HUES6 (cell line): ENCODE data around the gene THBS3.

ENCODE experiments used
- H3K27ac ChIP-seq: 2 replicates; pipeline ENCODE4 v1.7.0; 2013; ENCODE audit warnings: low read depth, mild to moderate bottlenecking, low read length, inconsistent platforms
- H3K27me3 ChIP-seq: 2 replicates; pipeline ENCODE4 v1.6.1; 2013; ENCODE audit warnings: low read length; ENCODE audit not compliant: control insufficient read depth, insufficient read depth
- H3K36me3 ChIP-seq: 2 replicates; pipeline ENCODE4 v1.6.1; 2013; ENCODE audit warnings: low read length; ENCODE audit not compliant: control insufficient read depth, insufficient read depth
- H3K4me1 ChIP-seq: 2 replicates; pipeline ENCODE4 v1.6.1; 2013; ENCODE audit warnings: low read length; ENCODE audit not compliant: control insufficient read depth, insufficient read depth
- H3K4me3 ChIP-seq: 2 replicates; pipeline ENCODE4 v1.5.1; 2013; ENCODE audit warnings: low read depth, low read length
- H3K9ac ChIP-seq: one replicate; pipeline ENCODE4 v1.6.1; 2013; ENCODE audit warnings: mild to moderate bottlenecking, low read length
- H3K9me3 ChIP-seq: 2 replicates; pipeline ENCODE4 v1.6.1; 2013; ENCODE audit warnings: low read depth, low read length; ENCODE audit not compliant: control insufficient read depth, insufficient read depth

The THBS3 gene

GRCh38 chr1:155207806-155208540 lies at the start of gene THBS3:
TSS of gene THBS3 (minus strand) at chr1:155207897. CDS start at chr1:155207876, 21 bp downstream.
- H3K9me3 ChIP-seq, result no peaks in the 10 kb centered on the region
- peak within 1 kb of the TSS; percentile 98 for H3K27ac ChIP-seq
- H3K9ac ChIP-seq, result peak within 1 kb of the TSS; percentile 91
- H3K4me3 ChIP-seq, result peak within 1 kb of the TSS; percentile 85
- peaks cover 25% of the 10 kb centered on the region for H3K36me3 ChIP-seq
- peaks cover 15% of the 10 kb centered on the region for H3K4me1 ChIP-seq
- no peaks in the 10 kb centered on the region for H3K27me3 ChIP-seq

GRCh38 chr1:155256058-155256852 lies 48.6 kb upstream of the THBS3 start:
- no peaks in the 10 kb centered on the region for H3K9me3 ChIP-seq
- peaks cover 25% of the 10 kb centered on the region for H3K36me3 ChIP-seq
- no peaks in the 10 kb centered on the region for H3K27me3 ChIP-seq
- peaks cover 23% of the 10 kb centered on the region for H3K4me1 ChIP-seq
- no peak overlapping the region for H3K27ac ChIP-seq
- peak overlapping the region; percentile 84 for H3K4me3 ChIP-seq
- no peak overlapping the region for H3K9ac ChIP-seq

- Histone ChIP-seq H3K27ac (no peak within 1 kb of the TSS; the same call in 1 of the 2 replicates), H3K27me3 (no peaks in the 10 kb centered on the region), H3K9me3 (no peaks in the 10 kb centered on the region), H3K4me1 (peaks cover 23% of the 10 kb centered on the region), H3K4me3 (peak within 1 kb of the TSS; percentile 84), H3K36me3 (peaks cover 25% of the 10 kb centered on the region), H3K9ac (peak within 1 kb of the TSS; percentile 50)
These were observed 47.7 kb upstream of the THBS3 start, which contains the start of gene ENTREP3 for GRCh38 chr1:155255243-155256007. TSS of gene ENTREP3 (minus strand) at chr1:155255483. CDS start at chr1:155254877, 606 bp downstream.

GRCh38 chr1:155254714-155255242 lies 47.1 kb upstream of the THBS3 start:
- Histone ChIP-seq H3K9ac (peak overlapping the region; percentile 29), H3K27ac (no peak overlapping the region), H3K4me3 (peak overlapping the region; percentile 84), H3K36me3 (peaks cover 21% of the 10 kb centered on the region), H3K4me1 (peaks cover 26% of the 10 kb centered on the region), H3K27me3 (no peaks in the 10 kb centered on the region), H3K9me3 (no peaks in the 10 kb centered on the region)

GRCh38 chr1:155254228-155254713 lies 46.6 kb upstream of the THBS3 start:
- H3K27ac ChIP-seq, result no peak overlapping the region
- peak overlapping the region; percentile 29 for H3K9ac ChIP-seq
- no peaks in the 10 kb centered on the region for H3K9me3 ChIP-seq
- H3K4me1 ChIP-seq, result peaks cover 26% of the 10 kb centered on the region
- H3K4me3 ChIP-seq, result peak overlapping the region; percentile 84
- H3K27me3 ChIP-seq, result no peaks in the 10 kb centered on the region
- H3K36me3 ChIP-seq, result peaks cover 16% of the 10 kb centered on the region

- Histone ChIP-seq H3K9me3 (no peaks in the 10 kb centered on the region), H3K4me1 (peaks cover 26% of the 10 kb centered on the region), H3K9ac (peak overlapping the region; percentile 29), H3K36me3 (peaks cover 16% of the 10 kb centered on the region), H3K27me3 (no peaks in the 10 kb centered on the region), H3K4me3 (peak overlapping the region; percentile 84), H3K27ac (no peak overlapping the region)
These were observed 46.1 kb upstream of the THBS3 start for GRCh38 chr1:155253797-155254196.

- Histone ChIP-seq H3K4me3 (peak overlapping the region; percentile 84; the same call in 1 of the 2 replicates), H3K4me1 (peaks cover 26% of the 10 kb centered on the region), H3K36me3 (peaks cover 16% of the 10 kb centered on the region), H3K9me3 (no peaks in the 10 kb centered on the region), H3K27me3 (no peaks in the 10 kb centered on the region), H3K27ac (no peak overlapping the region), H3K9ac (no peak overlapping the region)
These were observed 45.5 kb upstream of the THBS3 start for GRCh38 chr1:155253208-155253607.

- no peaks in the 10 kb centered on the region for H3K9me3 ChIP-seq
- H3K36me3 ChIP-seq, result peaks cover 17% of the 10 kb centered on the region
- H3K4me1 ChIP-seq, result peaks cover 26% of the 10 kb centered on the region
- H3K4me3 ChIP-seq, result no peak overlapping the region
- no peak overlapping the region for H3K9ac ChIP-seq
- no peak overlapping the region for H3K27ac ChIP-seq
- H3K27me3 ChIP-seq, result peaks cover under 1% of the 10 kb centered on the region; the same call in 1 of the 2 replicates
These were observed 43.9 kb upstream of the THBS3 start for GRCh38 chr1:155251566-155251965.

GRCh38 chr1:155250633-155251449 lies 43.1 kb upstream of the THBS3 start:
- Histone ChIP-seq H3K4me3 (peak overlapping the region; percentile 64), H3K36me3 (peaks cover 15% of the 10 kb centered on the region)

GRCh38 chr1:155250246-155250632 lies 42.5 kb upstream of the THBS3 start:
- Histone ChIP-seq H3K9ac (peak overlapping the region; percentile 56), H3K4me3 (peak overlapping the region; percentile 64), H3K4me1 (peaks cover 21% of the 10 kb centered on the region), H3K9me3 (no peaks in the 10 kb centered on the region), H3K27me3 (peaks cover 12% of the 10 kb centered on the region; the same call in 1 of the 2 replicates), H3K36me3 (peaks cover 15% of the 10 kb centered on the region), H3K27ac (no peak overlapping the region)

More at GRCh38 chr1:155250633-155251449, 43.1 kb upstream of the THBS3 start:
- peaks cover 23% of the 10 kb centered on the region for H3K4me1 ChIP-seq
- H3K27me3 ChIP-seq, result peaks cover 8% of the 10 kb centered on the region; the same call in 1 of the 2 replicates
- H3K9me3 ChIP-seq, result no peaks in the 10 kb centered on the region
- H3K27ac ChIP-seq, result no peak overlapping the region
- peak overlapping the region; percentile 52 for H3K9ac ChIP-seq
